Measurements from ENCODE around the gene PALMD. TPM values are rescaled to one million over a fixed set of nuclear protein-coding genes. Genes with fewer than 3 reads are reported as not detected.
A peak's percentile ranks its signal among the peaks of the same experiment; 100 is the strongest.

Gene PALMD
- total and polyA plus RNA-seq, 2 of the 8 experiments (the other 6 are each of a cell fraction or from before 2014, with no cell fraction given): not detected

GRCh38 chr1:99645203-99645602 lies 710 bp upstream of the PALMD start:
- Histone ChIP-seq H2BK12ac (ENCODE audit: low read depth, low read length) (no peak overlapping the region), H3K23me2 (ENCODE audit: low read depth, low read length) (no peaks in the 10 kb centered on the region), H3K18ac (ENCODE audit: extremely low read depth, low read length) (no peak overlapping the region), H4K20me1 (replicated peaks in 1 of 2; ENCODE audit: control insufficient read depth in 1 of 2, insufficient read depth in 2 of 2, low read length in 2 of 2) (no peaks in the 10 kb centered on the region), H4K91ac (replicated peaks; ENCODE audit: insufficient read length, low read length) (no peak overlapping the region), H3K79me1 (ENCODE audit: low read depth, low read length) (no peaks in the 10 kb centered on the region), H4K5ac (ENCODE audit: insufficient read length, low read depth, low read length) (no peak overlapping the region), H2BK15ac (ENCODE audit: low read length) (no peak overlapping the region), H2AK5ac (ENCODE audit: low read depth, low read length) (no peak overlapping the region), H2BK5ac (ENCODE audit: low read depth, low read length) (no peak overlapping the region), H3K27ac (ENCODE audit: low read depth, low read length) (no peak overlapping the region), H3K36me3 (ENCODE audit: control insufficient read depth in 2 of 4, insufficient read depth in 4 of 4, low read length in 3 of 4) (no peaks in the 10 kb centered on the region), H3K79me2 (ENCODE audit: control insufficient read depth in 1 of 2, insufficient read depth in 2 of 2, low read length in 2 of 2) (no peaks in the 10 kb centered on the region), H3K9me3 (ENCODE audit: insufficient read depth in 2 of 2, low read depth in 1 of 2, low read length in 1 of 2) (no peaks in the 10 kb centered on the region), H3K23ac (ENCODE audit: insufficient read length) (no peak overlapping the region), H2BK120ac (replicated peaks; ENCODE audit: low read depth, low read length) (no peak overlapping the region), H3K56ac (replicated peaks; ENCODE audit: insufficient read length, low read depth, low read length) (no peak overlapping the region), H3K4me3 (ENCODE audit: extremely low read depth in 1 of 4, insufficient read depth in 2 of 4, low read depth in 3 of 4, low read length in 4 of 4) (no peak overlapping the region), H2AFZ (ENCODE audit: low read length) (no peak overlapping the region), H3K4me2 (ENCODE audit: insufficient read depth in 1 of 2, low read depth in 2 of 2, low read length in 2 of 2) (no peak overlapping the region; a peak in 1 of 4 replicates), H3K14ac (ENCODE audit: insufficient read length) (no peak overlapping the region), H3K27me3 (replicated peaks in 1 of 4; ENCODE audit: control insufficient read depth in 3 of 4, extremely low read depth in 1 of 4, insufficient read depth in 3 of 4, low read length in 3 of 4) (no peaks in the 10 kb centered on the region), H2BK20ac (ENCODE audit: low read length) (no peak overlapping the region), H4K8ac (ENCODE audit: extremely low read depth, insufficient read depth, low read length) (no peak overlapping the region), H3K4me1 (replicated peaks in 1 of 4; ENCODE audit: control insufficient read depth in 3 of 4, insufficient read depth in 4 of 4, low read length in 3 of 4) (peaks cover 5 to 16% (median 14%) of the 10 kb centered on the region in 4 experiments; a peak in 6 of 7 replicates), H3K4ac (replicated peaks; ENCODE audit: insufficient read length, low read depth, low read length) (no peak overlapping the region), H3K9ac (replicated peaks in 1 of 4; ENCODE audit: extremely low read depth in 1 of 4, low read depth in 3 of 4, low read length in 3 of 4) (no peak overlapping the region)
- TF ChIP-seq CEBPB (IDR thresholded peaks at IDR 0.05; ENCODE audit: low read depth, low read length) (peak; percentile 65; the same call in 1 of the 2 replicates), ZNF274 (IDR thresholded peaks at IDR 0.05; ENCODE audit: borderline replicate concordance, extremely low read depth, low read length) (no peak)
- POLR2A ChIA-PET (ENCODE audit: partially characterized antibody): no interaction called here
- FAIRE-seq: no peak
- DNase-seq (ENCODE audit: low read depth in 1 of 2, low spot score in 2 of 2): no peak
- WGBS, 2 experiments (ENCODE audit: extremely low coverage in 1 of 2, insufficient coverage in 1 of 2, insufficient read length in 1 of 2, insufficient replicate concordance in 2 of 2, low coverage in 1 of 2, low lambda C conversion rate in 2 of 2, missing lambda C conversion rate in 1 of 2): 89% methylated on average over 5 of the region's 5 CpGs; no CpG with 5 or more reads in 1 of the 2 experiments
- CTCF ChIA-PET (ENCODE audit: partially characterized antibody): interaction anchor here (0.6 to 3.4 kb wide), 9 partner anchors 11 to 149 kb away, joined by 3 to 11 read pairs (median 3); no protein-coding TSS in a partner anchor
